CD4-positive, alpha-beta T cell (primary cell): ENCODE measurements around the gene TSC22D3. TPM values are rescaled to one million over a fixed set of nuclear protein-coding genes. Genes with fewer than 3 reads are reported as not detected.

ENCODE experiments used
- ATAC-seq: fragments of 200-7000 bp; cut with Tn5 transposase; one replicate; pipeline ENCODE4 v1.10.0; 2022; ENCODE audit warnings: mild to moderate bottlenecking; ENCODE audit not compliant: poor library complexity
- CTCF ChIA-PET: fragments of 350-600 bp; sonication (Branson Sonifier 250); formaldehyde crosslinking; loops from one replicate; lab custom pipeline; 2021; ENCODE audit warnings: antibody characterized with exemption, inconsistent platforms; lab: Charles Lee
- POLR2A ChIA-PET: fragments of 350-600 bp; sonication (Branson Sonifier 250); formaldehyde crosslinking; loops from one replicate; lab custom pipeline; 2021; ENCODE audit warnings: antibody characterized with exemption, inconsistent platforms; lab: Charles Lee
- DNase-seq, 14 experiments: peaks; one replicate each; pipeline ENCODE4 v3.0.0-alpha.2; 2013 to 2020; ENCODE audit warnings: mixed read lengths in 2 of 14
- H3K27ac ChIP-seq, 2 donors: one replicate each; pipeline versions ENCODE4 v1.5.1 to v1.7.0; 2013; ENCODE audit warnings: low read length in 2 of 2, low read depth in 1 of 2, mild to moderate bottlenecking in 1 of 2
- H3K27me3 ChIP-seq, 2 experiments: 1 replicate in 1 of 2; 2 replicates in 1 of 2; pipeline versions ENCODE4 v1.6.1 to v1.7.0; 2013; ENCODE audit warnings: low read length in 2 of 2, control low read depth in 1 of 2, mild to moderate bottlenecking in 1 of 2, moderate library complexity in 1 of 2; ENCODE audit not compliant: insufficient read depth in 2 of 2, control insufficient read depth in 1 of 2
- H3K36me3 ChIP-seq: one replicate; pipeline ENCODE4 v1.6.1; 2013; ENCODE audit warnings: low read length, control low read depth; ENCODE audit not compliant: insufficient read depth
- H3K4me1 ChIP-seq: one replicate; pipeline ENCODE4 v1.6.1; 2013; ENCODE audit warnings: low read length, control low read depth; ENCODE audit not compliant: insufficient read depth
- H3K4me3 ChIP-seq: one replicate; pipeline ENCODE4 v1.5.1; 2013; ENCODE audit warnings: mild to moderate bottlenecking, low read length, moderate library complexity
- H3K9me3 ChIP-seq, 2 experiments: 1 replicate in 1 of 2; 2 replicates in 1 of 2; pipeline versions ENCODE4 v1.6.1 to v1.7.0; 2013; ENCODE audit warnings: low read length in 2 of 2, mild to moderate bottlenecking in 2 of 2, control low read depth in 1 of 2, moderate library complexity in 1 of 2; ENCODE audit not compliant: control insufficient read depth in 1 of 2, insufficient read depth in 1 of 2
- H3K27ac Mint-ChIP-seq: one replicate; pipeline ENCODE4 v1.8.0; 2020; ENCODE audit warnings: mixed read lengths
- H3K27me3 Mint-ChIP-seq: one replicate; pipeline ENCODE4 v1.8.0; 2021; ENCODE audit warnings: mixed read lengths
- H3K36me3 Mint-ChIP-seq: one replicate; pipeline ENCODE4 v1.8.0; 2021; ENCODE audit warnings: low read depth, mixed read lengths
- H3K4me1 Mint-ChIP-seq: one replicate; pipeline ENCODE4 v1.8.0; 2021; ENCODE audit warnings: low read depth, mixed read lengths
- H3K4me3 Mint-ChIP-seq: one replicate; pipeline ENCODE4 v1.8.0; 2020; ENCODE audit warnings: mild to moderate bottlenecking, mixed read lengths
- H3K9me3 Mint-ChIP-seq: one replicate; pipeline ENCODE4 v1.8.0; 2020; ENCODE audit warnings: mixed read lengths
- intact Hi-C, 2 experiments: fragments of 100-400 bp; cut with DNase I in 1 of 2; cut with micrococcal nuclease in 1 of 2; formaldehyde crosslinking; loops; one replicate each; pipeline versions ENCODE4 v1.15.1 to v1.9.0; 2023 to 2025; cut with DNase I, micrococcal nuclease
- total RNA-seq, 174 experiments: library from RNA in 2 of 174; stranded (reverse) in 2 of 174; gene quantifications; one replicate each; pipeline ENCODE4 v1.2.3 and lab custom pipeline; 2021 to 2026
- TF ChIP-seq, protein P1 (sequence below): fragments of 200-600 bp; IDR thresholded peaks from one replicate; pipeline ENCODE4 v1.8.0; 2022; ENCODE audit warnings: antibody characterized with exemption, mild to moderate bottlenecking

The TSC22D3 gene
- total RNA-seq, 2 experiments from 2014 or later = 3,132 to 3,144 TPM

DNA sequence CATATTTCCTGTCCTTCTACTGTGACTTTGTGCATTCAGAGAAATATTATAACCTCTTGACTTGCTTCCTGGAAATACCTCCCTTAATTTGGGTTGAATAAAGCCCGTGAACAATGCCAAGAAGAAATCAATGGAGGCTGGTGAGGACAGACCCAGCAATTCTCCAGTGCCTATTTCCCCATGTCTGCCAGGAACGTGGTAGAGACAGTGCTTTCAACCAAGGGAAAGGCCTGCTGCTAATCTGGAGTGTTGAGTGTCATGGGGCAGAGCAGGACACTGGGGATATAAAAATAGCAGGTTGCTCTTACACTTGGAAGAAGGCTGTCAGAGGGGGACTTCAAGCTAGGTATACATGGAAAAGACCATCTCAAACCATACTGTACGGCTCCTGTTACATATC, 19.9 kb downstream of the TSC22D3 start:
- Mint-ChIP-seq H3K4me1 (peaks cover 17% of the 10 kb centered on the region), H3K27ac (peak overlapping the region; percentile 20), H3K9me3 (no peaks in the 10 kb centered on the region), H3K27me3 (no peaks in the 10 kb centered on the region), H3K36me3 (no peaks in the 10 kb centered on the region), H3K4me3 (no peak overlapping the region)
- Histone ChIP-seq H3K27me3 (no peaks in the 10 kb centered on the region), H3K9me3 (no peaks in the 10 kb centered on the region), H3K36me3 (no peaks in the 10 kb centered on the region), H3K4me1 (peaks cover 3% of the 10 kb centered on the region), H3K4me3 (no peak overlapping the region), H3K27ac (no peak overlapping the region)
- DNase-seq = no peak
- TF ChIP-seq, protein P1, sequence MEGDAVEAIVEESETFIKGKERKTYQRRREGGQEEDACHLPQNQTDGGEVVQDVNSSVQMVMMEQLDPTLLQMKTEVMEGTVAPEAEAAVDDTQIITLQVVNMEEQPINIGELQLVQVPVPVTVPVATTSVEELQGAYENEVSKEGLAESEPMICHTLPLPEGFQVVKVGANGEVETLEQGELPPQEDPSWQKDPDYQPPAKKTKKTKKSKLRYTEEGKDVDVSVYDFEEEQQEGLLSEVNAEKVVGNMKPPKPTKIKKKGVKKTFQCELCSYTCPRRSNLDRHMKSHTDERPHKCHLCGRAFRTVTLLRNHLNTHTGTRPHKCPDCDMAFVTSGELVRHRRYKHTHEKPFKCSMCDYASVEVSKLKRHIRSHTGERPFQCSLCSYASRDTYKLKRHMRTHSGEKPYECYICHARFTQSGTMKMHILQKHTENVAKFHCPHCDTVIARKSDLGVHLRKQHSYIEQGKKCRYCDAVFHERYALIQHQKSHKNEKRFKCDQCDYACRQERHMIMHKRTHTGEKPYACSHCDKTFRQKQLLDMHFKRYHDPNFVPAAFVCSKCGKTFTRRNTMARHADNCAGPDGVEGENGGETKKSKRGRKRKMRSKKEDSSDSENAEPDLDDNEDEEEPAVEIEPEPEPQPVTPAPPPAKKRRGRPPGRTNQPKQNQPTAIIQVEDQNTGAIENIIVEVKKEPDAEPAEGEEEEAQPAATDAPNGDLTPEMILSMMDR = no peak
- no peak for ATAC-seq
- ChIA-PET POLR2A (no interaction called here), CTCF (no interaction called here)
- intact Hi-C loops = no loop called here

DNA sequence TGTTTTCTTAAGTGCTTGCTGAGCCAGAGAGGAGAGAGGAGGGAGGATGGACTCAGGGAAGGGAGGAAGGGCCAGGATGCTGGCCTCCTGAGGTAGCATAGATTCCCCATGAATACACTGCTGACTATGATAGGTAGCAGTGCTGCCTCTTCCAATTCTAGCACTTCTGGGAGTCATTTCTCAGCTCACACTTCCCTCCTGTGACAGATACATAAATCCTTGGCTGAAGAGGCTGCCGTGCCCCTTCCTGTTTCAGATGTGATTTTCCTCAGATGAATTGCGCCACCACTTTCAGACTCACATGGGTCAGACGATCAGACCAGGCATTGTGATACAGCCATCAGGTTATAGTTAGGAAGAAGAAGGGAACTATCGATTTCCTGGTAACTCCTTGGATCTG, 22.4 kb downstream of the TSC22D3 start:
- H3K9me3 ChIP-seq = no peaks in the 10 kb centered on the region
- Mint-ChIP-seq H3K4me3 (no peak overlapping the region), H3K36me3 (no peaks in the 10 kb centered on the region), H3K27ac (no peak overlapping the region), H3K9me3 (no peaks in the 10 kb centered on the region), H3K4me1 (peaks cover 15% of the 10 kb centered on the region), H3K27me3 (no peaks in the 10 kb centered on the region)
- DNase-seq (peak in 1 of 14 experiments; percentile 12), ATAC-seq (no peak)
- no peak overlapping the region for H3K4me3 ChIP-seq
- TF ChIP-seq, protein P1 = no peak
- no peaks in the 10 kb centered on the region for H3K27me3 ChIP-seq
- CTCF ChIA-PET = no interaction called here
- H3K27ac ChIP-seq = no peak overlapping the region
- H3K4me1 ChIP-seq = peaks cover 3% of the 10 kb centered on the region
- H3K36me3 ChIP-seq = no peaks in the 10 kb centered on the region
- intact Hi-C loops = no loop called here
- POLR2A ChIA-PET = interaction anchor here (2.6 kb wide), 1 partner anchor 11 kb away, joined by 9 read pairs; no protein-coding TSS in a partner anchor

DNA sequence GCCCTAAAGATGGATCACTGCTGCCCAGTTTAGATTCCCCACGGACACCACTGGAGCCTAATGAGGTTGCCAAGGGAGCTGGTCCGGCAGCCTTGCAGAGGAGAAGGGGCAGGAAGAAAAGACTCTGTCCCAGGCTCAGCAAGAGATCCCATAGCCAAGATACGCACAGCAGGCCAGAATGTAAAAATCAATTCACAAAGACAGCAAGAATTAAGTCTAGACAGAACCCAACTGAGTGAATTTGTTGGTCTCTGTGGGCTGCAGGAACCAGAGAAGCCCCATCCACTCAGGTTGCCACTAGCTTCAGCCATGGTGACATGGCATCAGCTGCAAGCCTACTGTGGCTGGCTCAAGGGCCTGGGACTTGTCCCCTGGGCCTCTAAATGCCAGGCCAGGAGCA, 22.9 kb downstream of the TSC22D3 start:
- Histone ChIP-seq H3K9me3 (no peaks in the 10 kb centered on the region), H3K4me3 (no peak overlapping the region), H3K4me1 (peaks cover 3% of the 10 kb centered on the region), H3K27me3 (no peaks in the 10 kb centered on the region), H3K27ac (no peak overlapping the region), H3K36me3 (no peaks in the 10 kb centered on the region)
- Mint-ChIP-seq H3K27ac (no peak overlapping the region), H3K27me3 (no peaks in the 10 kb centered on the region), H3K36me3 (no peaks in the 10 kb centered on the region), H3K4me1 (peaks cover 11% of the 10 kb centered on the region), H3K4me3 (no peak overlapping the region), H3K9me3 (no peaks in the 10 kb centered on the region)
- CTCF ChIA-PET = interaction anchor here (1.1 kb wide), 1 partner anchor 80 kb away, joined by 3 read pairs; no protein-coding TSS in a partner anchor
- POLR2A ChIA-PET = interaction anchor here (2.6 kb wide), 1 partner anchor 11 kb away, joined by 9 read pairs; no protein-coding TSS in a partner anchor
- intact Hi-C loops = no loop called here
- ATAC-seq = no peak
- TF ChIP-seq, protein P1 = no peak
- DNase-seq = no peak
